Common myeloid progenitor, CD34-positive (primary cell): Measurements from ENCODE around the gene TMEM273.

Source experiments
- CTCF ChIA-PET: fragments of 350-600 bp; sonication (Branson Sonifier 250); formaldehyde crosslinking; loops from one replicate; lab custom pipeline; 2021; ENCODE audit warnings: antibody characterized with exemption; lab: Charles Lee
- POLR2A ChIA-PET: fragments of 350-600 bp; sonication (Branson Sonifier 250); formaldehyde crosslinking; loops from one replicate; lab custom pipeline; 2021; ENCODE audit warnings: antibody characterized with exemption; lab: Charles Lee
- DNase-seq, 3 donors: peaks; one replicate each; pipeline versions ENCODE4 v3.0.0 to v3.0.0-alpha.2; 2013
- H3K27ac ChIP-seq, 2 experiments: 1 replicate in 1 of 2; 2 replicates in 1 of 2; pipeline ENCODE4 v1.7.0; 2013; ENCODE audit warnings: inconsistent platforms in 2 of 2, low read length in 2 of 2, mild to moderate bottlenecking in 2 of 2, low read depth in 1 of 2, moderate library complexity in 1 of 2; ENCODE audit not compliant: severe bottlenecking in 2 of 2, insufficient read depth in 1 of 2, poor library complexity in 1 of 2
- H3K27me3 ChIP-seq, 5 experiments: replicated peaks in 2 of 5; 1 replicate in 3 of 5; 2 replicates in 2 of 5; pipeline versions ENCODE4 v1.6.1 to v1.7.0; 2013; ENCODE audit warnings: low read length in 4 of 5, mild to moderate bottlenecking in 2 of 5, moderate library complexity in 2 of 5, inconsistent platforms in 1 of 5; ENCODE audit not compliant: insufficient read depth in 5 of 5, control insufficient read depth in 4 of 5
- H3K36me3 ChIP-seq, 4 experiments: 1 replicate in 2 of 4; 2 replicates in 2 of 4; pipeline versions ENCODE4 v1.6.1 to v1.7.0; 2013; ENCODE audit warnings: low read length in 3 of 4, control low read depth in 1 of 4, mild to moderate bottlenecking in 1 of 4; ENCODE audit not compliant: control insufficient read depth in 4 of 4, insufficient read depth in 4 of 4
- H3K4me1 ChIP-seq, 4 experiments: 1 replicate in 3 of 4; 2 replicates in 1 of 4; pipeline versions ENCODE4 v1.6.1 to v1.7.1; 2013; ENCODE audit warnings: low read length in 3 of 4, mild to moderate bottlenecking in 3 of 4, control low read depth in 1 of 4, inconsistent platforms in 1 of 4, moderate library complexity in 1 of 4; ENCODE audit not compliant: control insufficient read depth in 4 of 4, insufficient read depth in 4 of 4; ENCODE audit errors: control extremely low read depth in 1 of 4
- H3K4me3 ChIP-seq, 7 experiments: 1 replicate in 4 of 7; 2 replicates in 3 of 7; pipeline versions ENCODE4 v1.5.1 to v1.7.0; 2013; ENCODE audit warnings: mild to moderate bottlenecking in 7 of 7, low read length in 6 of 7, moderate library complexity in 6 of 7, inconsistent platforms in 2 of 7, low read depth in 2 of 7, control low read depth in 1 of 7; ENCODE audit not compliant: insufficient read depth in 4 of 7, control insufficient read depth in 1 of 7; ENCODE audit errors: extremely low read depth in 1 of 7
- H3K9me3 ChIP-seq, 5 experiments: 1 replicate in 4 of 5; 2 replicates in 1 of 5; pipeline versions ENCODE4 v1.6.1 to v1.7.1; 2013; ENCODE audit warnings: low read length in 4 of 5, mild to moderate bottlenecking in 2 of 5, inconsistent platforms in 1 of 5, low read depth in 1 of 5, moderate library complexity in 1 of 5; ENCODE audit not compliant: control insufficient read depth in 4 of 5, insufficient read depth in 2 of 5; ENCODE audit errors: control extremely low read depth in 1 of 5
- WGBS: methylation state at CpG from one replicate; pipeline ENCODE4 v1.1.5; 2013; ENCODE audit not compliant: insufficient coverage; 5-methylcytosine and 5-hydroxymethylcytosine counted together

TMEM273 gene

DNA sequence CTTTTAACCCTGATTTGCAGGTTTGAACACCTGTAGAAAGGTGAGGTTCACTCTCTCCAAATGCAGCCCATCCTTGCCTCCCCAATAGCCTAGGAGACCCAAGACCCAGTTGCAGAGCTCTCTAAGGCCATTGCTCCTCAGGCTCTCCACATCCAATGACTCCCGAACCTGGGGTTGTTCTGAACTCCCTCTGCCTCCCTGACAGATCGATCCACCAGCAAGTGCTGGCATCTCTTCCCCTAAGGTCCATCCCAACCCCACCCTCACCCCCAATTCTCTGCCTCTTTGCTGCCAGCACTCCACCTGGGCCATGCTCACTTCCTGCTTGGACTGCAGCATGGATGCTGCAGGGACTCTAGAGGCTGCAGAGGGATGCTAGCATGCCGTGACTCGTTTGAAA lies 35.1 kb downstream of the TMEM273 start:
- H3K36me3 ChIP-seq: peaks cover 0 to 24% (median 0%) of the 10 kb centered on the region in 4 experiments
- no peak overlapping the region for H3K4me3 ChIP-seq
- H3K27ac ChIP-seq: no peak overlapping the region
- ChIA-PET POLR2A (no interaction called here), CTCF (interaction anchor here (1.0 to 2.5 kb wide), 4 partner anchors 8 to 14 kb away, joined by 3 to 7 read pairs (median 4); no protein-coding TSS in a partner anchor)
- no peak for DNase-seq
- WGBS: 97% methylated on average over 4 of the region's 4 CpGs
- no peaks in the 10 kb centered on the region for H3K27me3 ChIP-seq
- peaks cover 0 to 3% (median 2%) of the 10 kb centered on the region in 5 experiments for H3K9me3 ChIP-seq
- peaks cover 5 to 13% (median 10%) of the 10 kb centered on the region in 4 experiments for H3K4me1 ChIP-seq

GRCh38 chr10:49152663-49153062 lies 35.5 kb downstream of the TMEM273 start:
- ChIA-PET POLR2A (no interaction called here), CTCF (interaction anchor here (1.2 to 2.5 kb wide), 3 partner anchors 9 to 13 kb away, joined by 4 to 7 read pairs (median 5); no protein-coding TSS in a partner anchor)
- DNase-seq: no peak
- H3K36me3 ChIP-seq: peaks cover 0 to 24% (median 0%) of the 10 kb centered on the region in 4 experiments
- peaks cover 5 to 11% (median 10%) of the 10 kb centered on the region in 4 experiments for H3K4me1 ChIP-seq
- no peaks in the 10 kb centered on the region for H3K27me3 ChIP-seq
- no peak overlapping the region for H3K4me3 ChIP-seq
- WGBS: 83% methylated on average over 4 of the region's 4 CpGs
- H3K27ac ChIP-seq: no peak overlapping the region
- peaks cover 0 to 6% (median 3%) of the 10 kb centered on the region in 5 experiments for H3K9me3 ChIP-seq

DNA sequence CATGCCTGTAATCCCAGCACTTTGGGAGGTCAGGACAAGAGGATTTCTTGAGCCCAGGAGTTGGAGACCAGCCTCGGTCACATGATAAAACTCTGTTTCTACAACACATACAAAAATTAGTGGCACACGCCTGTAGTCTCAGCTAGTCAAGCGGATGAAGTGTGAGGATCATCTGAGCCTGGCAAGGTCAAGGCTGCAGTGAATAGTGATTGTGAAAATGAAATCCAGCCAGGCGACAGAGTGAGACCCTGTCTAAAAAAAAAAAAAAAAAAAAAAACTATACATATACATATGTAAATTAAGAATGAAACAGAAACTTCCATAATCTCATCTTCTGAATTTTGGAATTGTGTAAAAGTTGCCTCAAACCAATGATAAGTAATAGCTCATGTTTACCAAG lies 36.2 kb downstream of the TMEM273 start:
- WGBS: 100% methylated on average over 1 of the region's 4 CpGs
- peaks cover 5 to 11% (median 8%) of the 10 kb centered on the region in 4 experiments for H3K4me1 ChIP-seq

DNA sequence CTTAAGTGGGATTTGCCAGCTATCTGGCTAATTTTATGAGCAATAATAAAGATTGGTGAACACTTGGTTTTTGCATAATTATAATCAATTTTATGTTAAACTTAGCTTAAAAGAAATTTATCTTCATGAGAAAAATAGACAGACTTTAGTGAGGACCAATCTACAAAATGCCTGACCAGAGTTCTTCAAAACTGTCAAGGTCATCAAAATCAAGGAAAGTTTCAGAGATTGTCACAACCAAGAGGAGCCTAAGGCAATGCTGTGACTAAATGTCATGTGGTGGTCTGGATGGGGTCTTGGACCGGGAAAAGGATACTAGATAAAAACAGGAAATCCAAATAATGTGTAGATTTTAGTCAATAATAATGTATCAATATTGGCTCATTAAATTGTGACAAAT lies 36.7 kb downstream of the TMEM273 start:
- peaks cover 0 to 7% (median 3%) of the 10 kb centered on the region in 5 experiments for H3K9me3 ChIP-seq
- H3K36me3 ChIP-seq: peaks cover 0 to 15% (median 0%) of the 10 kb centered on the region in 4 experiments
- ChIA-PET POLR2A (no interaction called here), CTCF (interaction anchor here (1.3 to 2.5 kb wide), 3 partner anchors 10 to 362 kb away, joined by 3 to 7 read pairs (median 4); no protein-coding TSS in a partner anchor)
- DNase-seq: no peak
- no CpG with 5 or more reads among the region's 1 CpG for WGBS
- H3K27me3 ChIP-seq: no peaks in the 10 kb centered on the region
- H3K27ac ChIP-seq: no peak overlapping the region
- no peak overlapping the region for H3K4me3 ChIP-seq
- H3K4me1 ChIP-seq: peaks cover 5 to 11% (median 8%) of the 10 kb centered on the region in 4 experiments

More for the DNA sequence above, 36.2 kb downstream of the TMEM273 start:
- POLR2A ChIA-PET: no interaction called here
- no peak for DNase-seq
- CTCF ChIA-PET: interaction anchor here (1.2 to 2.5 kb wide), 5 partner anchors 9 to 361 kb away, joined by 3 to 7 read pairs (median 4); no protein-coding TSS in a partner anchor
- Histone ChIP-seq H3K9me3 (peaks cover 0 to 7% (median 3%) of the 10 kb centered on the region in 5 experiments), H3K4me3 (no peak overlapping the region), H3K36me3 (peaks cover 0 to 21% (median 0%) of the 10 kb centered on the region in 4 experiments), H3K27me3 (no peaks in the 10 kb centered on the region), H3K27ac (no peak overlapping the region)

GRCh38 chr10:49151025-49151445 lies 37.2 kb downstream of the TMEM273 start:
- Histone ChIP-seq H3K9me3 (peaks cover 0 to 7% (median 3%) of the 10 kb centered on the region in 5 experiments), H3K36me3 (peaks cover 0 to 11% (median 0%) of the 10 kb centered on the region in 4 experiments), H3K4me1 (peaks cover 5 to 11% (median 8%) of the 10 kb centered on the region in 4 experiments), H3K27me3 (no peaks in the 10 kb centered on the region), H3K4me3 (no peak overlapping the region), H3K27ac (no peak overlapping the region)
- peak; percentile 18 to 72 (median 58) for DNase-seq
- WGBS: 0% methylated on average over 2 of the region's 2 CpGs
- ChIA-PET CTCF (interaction anchor here (1.3 to 2.5 kb wide), 3 partner anchors 10 to 362 kb away, joined by 3 to 7 read pairs (median 4); no protein-coding TSS in a partner anchor), POLR2A (no interaction called here)

DNA sequence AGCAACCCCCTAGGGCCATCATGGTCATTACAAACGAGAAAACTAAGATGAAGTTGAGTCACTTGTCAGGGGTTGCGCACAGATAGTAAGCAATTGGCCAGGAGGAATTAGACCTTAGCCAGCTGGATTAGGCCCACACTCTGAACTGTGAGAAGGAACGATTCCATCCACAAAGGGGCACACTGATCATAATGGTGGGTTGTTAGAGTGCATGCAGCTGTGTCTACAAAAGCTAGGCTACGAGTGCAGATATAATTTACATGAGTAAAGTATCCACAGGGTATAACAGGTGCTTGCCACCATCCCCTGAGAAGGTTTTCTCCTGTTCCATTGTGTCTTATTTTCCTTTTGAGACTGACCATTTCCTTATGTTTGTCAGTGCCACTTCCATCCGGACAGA lies 37.8 kb downstream of the TMEM273 start:
- Histone ChIP-seq H3K36me3 (peaks cover 0 to 5% (median 0%) of the 10 kb centered on the region in 4 experiments), H3K27me3 (no peaks in the 10 kb centered on the region), H3K9me3 (peaks cover 2 to 7% (median 3%) of the 10 kb centered on the region in 5 experiments), H3K4me1 (peaks cover 5 to 11% (median 8%) of the 10 kb centered on the region in 4 experiments), H3K27ac (no peak overlapping the region), H3K4me3 (no peak overlapping the region)
- CTCF ChIA-PET: interaction anchor here (1.3 kb wide), 1 partner anchor 22 kb away, joined by 4 read pairs; no protein-coding TSS in a partner anchor
- DNase-seq: no peak
- 89% methylated on average over 5 of the region's 5 CpGs for WGBS
- POLR2A ChIA-PET: no interaction called here

DNA sequence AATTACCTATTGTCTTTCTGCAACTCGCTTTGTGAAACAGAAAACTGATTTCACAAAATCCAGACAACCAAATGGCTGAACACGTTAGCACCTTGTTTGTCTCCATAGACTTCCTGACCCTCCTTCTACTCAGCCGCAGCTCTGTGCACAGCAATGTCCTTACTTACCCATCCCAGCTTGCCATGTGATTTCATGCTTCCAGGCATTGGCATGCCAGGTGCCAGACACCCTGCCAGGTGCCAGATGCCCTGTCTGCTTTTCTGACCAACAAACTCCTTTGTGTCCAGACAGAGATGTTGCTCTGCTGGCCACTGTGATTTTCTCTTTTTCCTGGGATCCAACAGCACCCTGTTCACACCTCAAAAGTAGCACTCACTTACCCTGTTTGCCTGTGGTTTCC lies 38.3 kb downstream of the TMEM273 start:
- no peaks in the 10 kb centered on the region for H3K27me3 ChIP-seq
- WGBS: 100% methylated on average over 3 of the region's 3 CpGs
- H3K27ac ChIP-seq: no peak overlapping the region
- no peak for DNase-seq
- POLR2A ChIA-PET: no interaction called here
- H3K36me3 ChIP-seq: no peaks in the 10 kb centered on the region
- H3K4me1 ChIP-seq: peaks cover 5 to 11% (median 8%) of the 10 kb centered on the region in 4 experiments
- no peak overlapping the region for H3K4me3 ChIP-seq
- CTCF ChIA-PET: interaction anchor here (1.0 kb wide), 1 partner anchor 12 kb away, joined by 3 read pairs; no protein-coding TSS in a partner anchor
- H3K9me3 ChIP-seq: peaks cover 2 to 7% (median 3%) of the 10 kb centered on the region in 5 experiments
